HepG2 (cell line): Measurements from ENCODE around the gene ZNF764. TPM values are rescaled to one million over a fixed set of nuclear protein-coding genes. Genes with fewer than 3 reads are reported as not detected.

Source experiments
- ATAC-seq: fragments of 200-7000 bp; cut with Tn5 transposase; 3 replicates; pipeline ENCODE4 v1.9.1; 2020; ENCODE audit warnings: mild to moderate bottlenecking, moderate library complexity
- BruUV-seq: library from RNA; stranded (reverse); fragments of 400-500 nt; replicated peaks from 2 replicates; lab custom pipeline; 2021; lab: Mats Ljungman, UMichigan
- CTCF ChIA-PET: fragments of 300-600 bp; formaldehyde crosslinking; extraction: SDS; loops from one replicate; lab custom pipeline; 2021; ENCODE audit warnings: low total read pairs, inconsistent platforms, low intra/inter-chr PET ratio; lab: Yijun Ruan, JAX
- POLR2A ChIA-PET: fragments of 350-600 bp; sonication (Branson Sonifier 250); formaldehyde crosslinking; loops from one replicate; lab custom pipeline; 2020; ENCODE audit warnings: antibody characterized with exemption, inconsistent platforms; lab: Yijun Ruan, JAX
- DNase-seq: peaks from one replicate; pipeline ENCODE4 v3.0.0-alpha.2; 2015; ENCODE audit warnings: low spot score
- FAIRE-seq: peaks from 3 replicates; lab custom pipeline; 2011; peaks lifted over from hg19 to GRCh38; lab: Jason Lieb, UNC
- H2AFZ ChIP-seq: one replicate; pipeline ENCODE4 v1.6.1; 2011; ENCODE audit warnings: low read length, inconsistent platforms
- H3K27ac ChIP-seq: fragments of 300-600 bp; 3 replicates; pipeline ENCODE4 v1.8.0; 2011; ENCODE audit warnings: mixed run types, mild to moderate bottlenecking, mixed read lengths, low read length, inconsistent platforms; ENCODE audit not compliant: insufficient read depth; ENCODE audit errors: extremely low read length
- H3K27me3 ChIP-seq, 2 experiments: fragments of 200-600 bp in 1 of 2; 2 replicates in 1 of 2; 3 replicates in 1 of 2; pipeline versions ENCODE4 v1.6.0 to v1.8.0; 2011; ENCODE audit warnings: low read length in 2 of 2, mild to moderate bottlenecking in 2 of 2, moderate library complexity in 2 of 2, inconsistent platforms in 1 of 2; ENCODE audit not compliant: insufficient read depth in 2 of 2, control insufficient read depth in 1 of 2
- H3K36me3 ChIP-seq, 2 experiments: fragments of 200-600 bp in 1 of 2; replicated peaks in 1 of 2; 2 replicates in 1 of 2; 3 replicates in 1 of 2; pipeline versions ENCODE4 v1.5.1 to v1.8.0; 2011; ENCODE audit warnings: low read length in 2 of 2, inconsistent platforms in 1 of 2; ENCODE audit not compliant: insufficient read depth in 2 of 2, control insufficient read depth in 1 of 2
- H3K4me1 ChIP-seq: 2 replicates; pipeline ENCODE4 v1.5.1; 2012; ENCODE audit warnings: low read length, inconsistent platforms; ENCODE audit not compliant: insufficient read depth
- H3K4me2 ChIP-seq: 2 replicates; pipeline ENCODE4 v1.6.0; 2011; ENCODE audit warnings: low read depth, low read length, inconsistent platforms
- H3K4me3 ChIP-seq, 3 experiments: fragments of 200-600 bp in 1 of 3; sonication (generic), shearing (Covaris generic) in 1 of 3; replicated peaks in 1 of 3; 2 replicates each; pipeline ENCODE4 v1.5.1; 2011 to 2016; ENCODE audit warnings: low read length in 3 of 3, inconsistent platforms in 2 of 3, low read depth in 2 of 3, mild to moderate bottlenecking in 2 of 3, control low read depth in 1 of 3, mixed read lengths in 1 of 3; ENCODE audit not compliant: insufficient read depth in 1 of 3
- H3K79me2 ChIP-seq: one replicate; pipeline ENCODE4 v1.6.1; 2011; ENCODE audit warnings: low read length, inconsistent platforms; ENCODE audit not compliant: insufficient read depth
- H3K9ac ChIP-seq: 2 replicates; pipeline ENCODE4 v1.6.0; 2011; ENCODE audit warnings: mild to moderate bottlenecking, low read depth, low read length, inconsistent platforms; ENCODE audit not compliant: insufficient read depth
- H3K9me3 ChIP-seq: 2 replicates; pipeline ENCODE4 v1.5.1; 2012; ENCODE audit warnings: mild to moderate bottlenecking, low read length
- H4K20me1 ChIP-seq: 2 replicates; pipeline ENCODE4 v1.6.0; 2011; ENCODE audit warnings: inconsistent platforms, mild to moderate bottlenecking, low read length, moderate library complexity; ENCODE audit not compliant: insufficient read depth
- CREB3 ChIP-seq: sonication (generic); formaldehyde crosslinking; IDR thresholded peaks from 2 replicates; pipeline ENCODE4 v1.5.0; 2020; ENCODE audit warnings: missing genetic modification reagents
- ISL2 ChIP-seq: sonication (generic); formaldehyde crosslinking; IDR thresholded peaks from 2 replicates; pipeline ENCODE4 v1.5.0; 2020; ENCODE audit warnings: missing genetic modification reagents
- SKIL ChIP-seq: sonication (generic); formaldehyde crosslinking; IDR thresholded peaks from 2 replicates; pipeline ENCODE4 v1.8.0; 2022; ENCODE audit warnings: missing genetic modification reagents, mild to moderate bottlenecking, moderate library complexity, borderline replicate concordance
- TBX3 ChIP-seq: fragments of 450-650 bp; IDR thresholded peaks from 2 replicates; pipeline ENCODE4 v1.6.1; 2017; ENCODE audit warnings: antibody characterized with exemption, mild to moderate bottlenecking, inconsistent platforms, borderline replicate concordance
- TFDP1 ChIP-seq: IDR thresholded peaks from 2 replicates; pipeline ENCODE4 v1.6.1; 2016; ENCODE audit warnings: missing compliant biosample characterization, missing genetic modification reagents, borderline replicate concordance
- ZNF780A ChIP-seq: sonication (generic); formaldehyde crosslinking; IDR thresholded peaks from 2 replicates; pipeline ENCODE4 v1.8.0; 2022; ENCODE audit warnings: mild to moderate bottlenecking, missing genetic modification reagents, moderate library complexity
- WGBS: methylation state at CpG from one replicate; pipeline ENCODE4 v1.1.6; 2017; ENCODE audit warnings: low lambda C conversion rate; 5-methylcytosine and 5-hydroxymethylcytosine counted together
- in situ Hi-C: cut with HindIII; loops from 2 replicates; pipeline ENCODE4 v1.10.0; 2017; ENCODE audit warnings: low pct_unique_long_range_greater_than_20kb; ENCODE audit not compliant: extremely low pct_ligation_motif_present
- intact Hi-C: fragments of 100-400 bp; cut with micrococcal nuclease; formaldehyde crosslinking; loops from one replicate; pipeline ENCODE4 v1.10.0; 2022; ENCODE audit not compliant: unreplicated experiment
- polyA plus RNA-seq, 8 experiments: library from polyadenylated mRNA; depleted of rRNA in 3 of 8; stranded (reverse) in 7 of 8; unstranded in 1 of 8; fragments of >200 nt; fragmentation: Illumina TruSeq in 4 of 8; extraction: Trizol in 4 of 8; gene quantifications; 2 replicates each; pipeline versions ENCODE4 v1.2.1 to v1.2.3, GENCODE V29; 2011 to 2016; ENCODE audit warnings: low read depth in 4 of 8, missing spikeins in 1 of 8, mixed read lengths in 1 of 8; ENCODE audit not compliant: insufficient read depth in 1 of 8
- total RNA-seq, 5 experiments: library from RNA; depleted of rRNA; stranded (reverse); fragments of >200 nt; fragmentation: Illumina TruSeq; extraction: Trizol; gene quantifications; 2 replicates each; pipeline ENCODE4 v1.2.3, GENCODE V29; 2016; ENCODE audit warnings: low read depth in 1 of 5
- TF ChIP-seq, protein P1 (sequence below): sonication (generic); formaldehyde crosslinking; IDR thresholded peaks from 2 replicates; pipeline ENCODE4 v1.4.0; 2020; ENCODE audit warnings: mild to moderate bottlenecking, low read depth, missing genetic modification reagents
- TF ChIP-seq, protein P2 (sequence below): IDR thresholded peaks from 2 replicates; pipeline ENCODE4 v1.6.1; 2016; ENCODE audit warnings: low read depth, missing genetic modification reagents, missing compliant biosample characterization
- TF ChIP-seq, protein P3 (sequence below): sonication (generic); formaldehyde crosslinking; IDR thresholded peaks from 2 replicates; pipeline ENCODE4 v1.4.0; 2020; ENCODE audit warnings: missing genetic modification reagents

The ZNF764 gene
- total and polyA plus RNA-seq, 2 of the 13 experiments (the other 11 are each of a cell fraction or from before 2014, with no cell fraction given) = 4.1 to 9.1 TPM

DNA sequence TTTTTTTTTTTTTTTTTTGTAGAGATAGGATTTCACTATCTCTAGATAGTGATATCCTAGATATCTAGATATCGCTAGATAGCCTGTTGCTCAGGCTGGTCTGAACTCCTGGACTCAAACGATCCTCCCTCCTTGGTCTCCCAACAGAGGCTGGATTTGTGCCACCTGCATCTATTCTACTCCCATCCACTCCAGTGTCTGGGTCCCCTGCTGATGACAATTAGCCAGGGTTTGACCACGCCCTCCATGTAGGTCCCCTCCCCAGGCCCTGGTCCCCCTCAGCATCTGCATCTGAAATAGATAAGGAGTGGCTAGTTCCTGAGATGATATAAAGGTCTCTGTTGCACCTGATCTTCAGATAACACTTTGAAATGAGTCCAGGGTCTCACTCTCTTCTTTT is 11.1 kb upstream of the ZNF764 start:
- no peaks in the 10 kb centered on the region for H4K20me1 ChIP-seq
- intact Hi-C loops = no loop called here
- H3K36me3 ChIP-seq = no peaks in the 10 kb centered on the region
- in situ Hi-C loops = no loop called here
- ChIA-PET CTCF (no interaction called here), POLR2A (interaction anchor here (1.6 to 3.9 kb wide), 3 partner anchors 11 to 42 kb away, joined by 6 to 36 read pairs (median 7); partner anchors contain the start of genes ZNF747 and ZNF764)
- TF ChIP-seq, protein P1, sequence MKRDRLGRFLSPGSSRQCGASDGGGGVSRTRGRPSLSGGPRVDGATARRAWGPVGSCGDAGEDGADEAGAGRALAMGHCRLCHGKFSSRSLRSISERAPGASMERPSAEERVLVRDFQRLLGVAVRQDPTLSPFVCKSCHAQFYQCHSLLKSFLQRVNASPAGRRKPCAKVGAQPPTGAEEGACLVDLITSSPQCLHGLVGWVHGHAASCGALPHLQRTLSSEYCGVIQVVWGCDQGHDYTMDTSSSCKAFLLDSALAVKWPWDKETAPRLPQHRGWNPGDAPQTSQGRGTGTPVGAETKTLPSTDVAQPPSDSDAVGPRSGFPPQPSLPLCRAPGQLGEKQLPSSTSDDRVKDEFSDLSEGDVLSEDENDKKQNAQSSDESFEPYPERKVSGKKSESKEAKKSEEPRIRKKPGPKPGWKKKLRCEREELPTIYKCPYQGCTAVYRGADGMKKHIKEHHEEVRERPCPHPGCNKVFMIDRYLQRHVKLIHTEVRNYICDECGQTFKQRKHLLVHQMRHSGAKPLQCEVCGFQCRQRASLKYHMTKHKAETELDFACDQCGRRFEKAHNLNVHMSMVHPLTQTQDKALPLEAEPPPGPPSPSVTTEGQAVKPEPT (CRISPR knock-in tag) = no peak
- TF ChIP-seq TBX3 = no peak
- no peak for TF ChIP-seq CREB3 (CRISPR knock-in tag)
- TF ChIP-seq, protein P2, sequence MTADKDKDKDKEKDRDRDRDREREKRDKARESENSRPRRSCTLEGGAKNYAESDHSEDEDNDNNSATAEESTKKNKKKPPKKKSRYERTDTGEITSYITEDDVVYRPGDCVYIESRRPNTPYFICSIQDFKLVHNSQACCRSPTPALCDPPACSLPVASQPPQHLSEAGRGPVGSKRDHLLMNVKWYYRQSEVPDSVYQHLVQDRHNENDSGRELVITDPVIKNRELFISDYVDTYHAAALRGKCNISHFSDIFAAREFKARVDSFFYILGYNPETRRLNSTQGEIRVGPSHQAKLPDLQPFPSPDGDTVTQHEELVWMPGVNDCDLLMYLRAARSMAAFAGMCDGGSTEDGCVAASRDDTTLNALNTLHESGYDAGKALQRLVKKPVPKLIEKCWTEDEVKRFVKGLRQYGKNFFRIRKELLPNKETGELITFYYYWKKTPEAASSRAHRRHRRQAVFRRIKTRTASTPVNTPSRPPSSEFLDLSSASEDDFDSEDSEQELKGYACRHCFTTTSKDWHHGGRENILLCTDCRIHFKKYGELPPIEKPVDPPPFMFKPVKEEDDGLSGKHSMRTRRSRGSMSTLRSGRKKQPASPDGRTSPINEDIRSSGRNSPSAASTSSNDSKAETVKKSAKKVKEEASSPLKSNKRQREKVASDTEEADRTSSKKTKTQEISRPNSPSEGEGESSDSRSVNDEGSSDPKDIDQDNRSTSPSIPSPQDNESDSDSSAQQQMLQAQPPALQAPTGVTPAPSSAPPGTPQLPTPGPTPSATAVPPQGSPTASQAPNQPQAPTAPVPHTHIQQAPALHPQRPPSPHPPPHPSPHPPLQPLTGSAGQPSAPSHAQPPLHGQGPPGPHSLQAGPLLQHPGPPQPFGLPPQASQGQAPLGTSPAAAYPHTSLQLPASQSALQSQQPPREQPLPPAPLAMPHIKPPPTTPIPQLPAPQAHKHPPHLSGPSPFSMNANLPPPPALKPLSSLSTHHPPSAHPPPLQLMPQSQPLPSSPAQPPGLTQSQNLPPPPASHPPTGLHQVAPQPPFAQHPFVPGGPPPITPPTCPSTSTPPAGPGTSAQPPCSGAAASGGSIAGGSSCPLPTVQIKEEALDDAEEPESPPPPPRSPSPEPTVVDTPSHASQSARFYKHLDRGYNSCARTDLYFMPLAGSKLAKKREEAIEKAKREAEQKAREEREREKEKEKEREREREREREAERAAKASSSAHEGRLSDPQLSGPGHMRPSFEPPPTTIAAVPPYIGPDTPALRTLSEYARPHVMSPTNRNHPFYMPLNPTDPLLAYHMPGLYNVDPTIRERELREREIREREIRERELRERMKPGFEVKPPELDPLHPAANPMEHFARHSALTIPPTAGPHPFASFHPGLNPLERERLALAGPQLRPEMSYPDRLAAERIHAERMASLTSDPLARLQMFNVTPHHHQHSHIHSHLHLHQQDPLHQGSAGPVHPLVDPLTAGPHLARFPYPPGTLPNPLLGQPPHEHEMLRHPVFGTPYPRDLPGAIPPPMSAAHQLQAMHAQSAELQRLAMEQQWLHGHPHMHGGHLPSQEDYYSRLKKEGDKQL (CRISPR knock-in tag) = no peak
- TF ChIP-seq, protein P3, sequence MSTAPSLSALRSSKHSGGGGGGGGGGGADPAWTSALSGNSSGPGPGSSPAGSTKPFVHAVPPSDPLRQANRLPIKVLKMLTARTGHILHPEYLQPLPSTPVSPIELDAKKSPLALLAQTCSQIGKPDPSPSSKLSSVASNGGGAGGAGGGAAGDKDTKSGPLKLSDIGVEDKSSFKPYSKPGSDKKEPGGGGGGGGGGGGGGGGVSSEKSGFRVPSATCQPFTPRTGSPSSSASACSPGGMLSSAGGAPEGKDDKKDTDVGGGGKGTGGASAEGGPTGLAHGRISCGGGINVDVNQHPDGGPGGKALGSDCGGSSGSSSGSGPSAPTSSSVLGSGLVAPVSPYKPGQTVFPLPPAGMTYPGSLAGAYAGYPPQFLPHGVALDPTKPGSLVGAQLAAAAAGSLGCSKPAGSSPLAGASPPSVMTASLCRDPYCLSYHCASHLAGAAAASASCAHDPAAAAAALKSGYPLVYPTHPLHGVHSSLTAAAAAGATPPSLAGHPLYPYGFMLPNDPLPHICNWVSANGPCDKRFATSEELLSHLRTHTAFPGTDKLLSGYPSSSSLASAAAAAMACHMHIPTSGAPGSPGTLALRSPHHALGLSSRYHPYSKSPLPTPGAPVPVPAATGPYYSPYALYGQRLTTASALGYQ (CRISPR knock-in tag) = no peak
- TF ChIP-seq ISL2 = no peak
- TF ChIP-seq TFDP1 (CRISPR knock-in tag) = no peak
- no peak for TF ChIP-seq SKIL (CRISPR knock-in tag)
- TF ChIP-seq ZNF780A (CRISPR knock-in tag) = no peak
- H3K79me2 ChIP-seq = peaks cover 2% of the 10 kb centered on the region
- no peak overlapping the region for H3K27ac ChIP-seq
- DNase-seq (no peak), FAIRE-seq (no peak), ATAC-seq (no peak)
- no TSS peak for BruUV-seq
- no peak overlapping the region for H3K9ac ChIP-seq
- WGBS = 89% methylated on average over 3 of the region's 3 CpGs
- H2AFZ ChIP-seq = no peak overlapping the region
- H3K4me1 ChIP-seq = peaks cover 68% of the 10 kb centered on the region
- H3K4me2 ChIP-seq = no peak overlapping the region
- no peaks in the 10 kb centered on the region for H3K27me3 ChIP-seq
- H3K4me3 ChIP-seq = no peak overlapping the region
- H3K9me3 ChIP-seq = no peaks in the 10 kb centered on the region
